Stimulated activated CD8-positive, alpha-beta memory T cell treated with anti-CD3 and anti-CD28 coated beads, Interleukin-15, amount 100 ng/mL, for 1 hour (primary cell): Measurements from ENCODE around the gene PDE7B.

ENCODE experiments used
- DNase-seq: peaks from one replicate; pipeline ENCODE4 v3.0.0-alpha.2; 2020; ENCODE audit warnings: low read depth

Gene PDE7B

DNA sequence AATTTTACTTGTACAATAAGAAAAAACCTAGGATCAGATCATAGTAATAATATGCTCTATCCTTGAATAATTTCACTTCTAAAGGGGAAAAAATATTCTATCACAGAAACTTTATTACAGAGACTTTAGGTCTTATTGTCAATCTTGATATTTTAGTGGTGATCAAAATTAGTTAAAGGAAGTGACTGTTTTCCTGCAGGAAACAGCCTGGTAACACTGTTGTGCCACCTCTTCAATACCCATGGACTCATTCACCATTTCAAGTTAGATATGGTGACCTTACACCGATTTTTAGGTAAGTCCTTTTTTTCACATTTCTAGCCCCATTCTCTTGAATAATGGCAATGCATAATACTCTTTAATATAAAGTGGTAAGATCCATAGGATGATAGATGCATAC lies 299.5 kb downstream of the PDE7B start:
- DNase-seq = no peak

DNA sequence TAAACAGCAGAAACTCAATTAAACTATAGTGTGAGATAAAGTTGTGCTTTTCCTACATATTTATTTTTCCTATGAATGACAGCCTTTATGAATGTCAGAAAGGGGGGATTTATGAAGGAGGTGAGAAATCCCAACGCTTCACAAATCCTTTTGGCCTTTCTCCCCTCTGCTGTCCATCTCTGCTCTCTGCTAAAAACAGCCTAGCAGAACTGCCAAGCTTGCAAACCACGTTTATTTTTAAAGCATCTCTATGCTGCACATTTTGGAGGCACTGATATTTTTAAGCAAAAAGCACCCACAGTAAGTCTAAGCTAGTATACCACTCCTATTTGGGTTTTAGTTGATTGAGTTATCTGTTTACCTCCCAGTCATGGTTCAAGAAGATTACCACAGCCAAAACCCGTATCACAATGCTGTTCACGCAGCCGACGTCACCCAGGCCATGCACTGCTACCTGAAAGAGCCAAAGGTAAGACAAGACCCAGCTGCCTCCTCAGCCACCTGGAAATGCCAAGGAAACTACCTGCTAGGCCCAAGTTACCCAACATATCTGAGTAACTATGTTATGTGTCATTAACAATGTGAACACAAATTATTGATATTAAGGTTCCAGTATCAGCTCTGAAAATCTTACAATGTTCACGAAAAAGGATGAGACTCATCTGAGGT lies 302.3 kb downstream of the PDE7B start:
- no peak for DNase-seq

DNA sequence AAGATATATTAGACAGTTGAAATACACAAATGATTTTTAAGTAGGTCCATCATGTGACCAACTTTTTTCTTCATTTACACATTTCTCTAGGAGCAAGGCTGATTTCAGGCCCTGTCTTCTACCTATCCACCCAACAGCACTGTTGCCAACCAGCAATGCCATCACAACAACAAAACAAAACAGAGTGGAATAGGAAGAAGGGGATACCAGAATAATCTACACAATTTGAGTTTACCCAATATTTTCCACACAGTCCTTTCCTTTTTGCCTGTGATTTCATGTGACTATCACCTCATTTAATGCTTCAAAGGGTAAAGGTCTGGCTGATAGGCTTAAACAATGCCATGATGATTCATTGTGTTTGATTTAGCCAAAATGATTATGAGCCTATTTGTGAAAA lies 303.7 kb downstream of the PDE7B start:
- no peak for DNase-seq

GRCh38 chr6:136157743-136158142 lies 306.2 kb downstream of the PDE7B start:
- no peak for DNase-seq

- DNase-seq = no peak
Measured at GRCh38 chr6:136158387-136158821, 306.9 kb downstream of the PDE7B start.

DNA sequence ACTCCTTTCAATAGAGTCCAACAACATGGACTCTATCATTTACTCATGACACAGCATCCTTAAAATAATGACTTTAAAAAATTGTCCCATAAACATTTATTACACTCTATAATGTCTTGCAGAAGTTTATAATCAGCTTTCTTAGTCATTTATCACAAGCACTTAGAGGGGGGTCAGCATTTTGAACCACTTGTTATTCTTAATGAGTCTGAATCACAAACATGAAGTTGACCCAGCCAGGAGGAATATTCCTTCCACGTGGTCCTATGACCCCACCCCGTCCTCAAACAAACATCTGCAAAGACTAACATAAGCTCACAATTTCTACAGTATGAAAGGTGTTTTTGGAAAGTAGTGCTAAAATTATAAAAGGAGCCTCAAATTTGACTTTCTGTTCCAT lies 307.5 kb downstream of the PDE7B start:
- no peak for DNase-seq

DNA sequence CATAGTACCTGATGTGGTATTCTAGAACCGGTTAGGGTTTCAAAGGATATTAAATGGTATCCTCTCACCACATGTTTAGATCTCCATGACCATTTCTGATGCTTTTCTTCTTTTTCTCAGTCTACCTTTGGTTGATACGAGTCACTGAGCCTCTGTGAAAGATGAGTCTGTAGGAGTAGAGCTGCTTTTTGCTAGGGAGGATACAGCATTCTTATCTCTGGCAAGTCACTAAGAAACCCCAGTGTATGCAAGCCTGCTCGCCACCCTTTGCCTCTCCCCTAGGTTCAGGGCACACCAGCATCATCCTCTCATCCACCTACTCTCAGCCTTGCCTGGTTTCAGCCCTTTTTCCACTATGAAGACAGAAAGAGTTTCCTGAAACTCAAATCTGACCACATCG lies 308.7 kb downstream of the PDE7B start:
- no peak for DNase-seq

- no peak for DNase-seq
Measured at GRCh38 chr6:136161950-136162349, 310.4 kb downstream of the PDE7B start.

DNA sequence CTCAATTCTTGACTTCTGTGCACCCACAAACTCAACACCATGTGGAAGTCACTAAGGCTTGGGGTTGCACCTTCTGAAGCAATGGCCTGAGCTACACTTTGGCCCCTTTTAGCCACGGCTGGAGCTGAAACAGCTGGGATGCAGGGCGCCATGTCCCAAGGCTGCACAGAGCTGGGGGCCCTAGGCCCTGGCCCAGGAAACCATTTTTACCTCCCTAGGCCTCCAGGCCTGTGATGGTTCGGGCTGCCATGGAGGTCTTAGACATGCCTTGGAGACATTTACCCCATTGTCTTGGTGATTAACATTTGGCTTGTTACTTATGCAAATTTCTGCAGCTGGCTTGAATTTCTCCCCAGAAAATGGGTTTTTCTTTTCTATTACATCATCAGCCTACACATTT lies 311.8 kb downstream of the PDE7B start:
- DNase-seq = no peak

DNA sequence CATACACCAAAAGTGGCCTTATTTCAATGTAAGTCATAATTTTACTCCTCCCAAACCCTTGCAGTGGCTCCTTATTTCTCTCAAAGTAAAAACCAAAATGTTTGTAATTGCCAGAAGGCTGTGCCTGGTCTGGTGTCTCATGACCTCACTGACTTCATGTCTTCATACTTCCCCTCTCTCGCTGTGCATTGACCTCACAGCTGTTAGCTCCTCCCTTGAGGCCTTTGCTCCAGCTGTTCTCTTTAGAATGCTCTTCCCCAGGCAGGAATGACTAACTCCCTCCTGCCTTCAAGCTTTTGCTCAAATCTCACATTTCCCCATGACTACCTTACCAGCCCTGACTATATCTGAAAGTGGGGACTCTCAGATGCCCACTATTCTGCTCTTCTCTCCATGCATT lies 315.3 kb downstream of the PDE7B start:
- no peak for DNase-seq

GRCh38 chr6:136169394-136170148 lies 318.1 kb downstream of the PDE7B start:
- no peak for DNase-seq

DNA sequence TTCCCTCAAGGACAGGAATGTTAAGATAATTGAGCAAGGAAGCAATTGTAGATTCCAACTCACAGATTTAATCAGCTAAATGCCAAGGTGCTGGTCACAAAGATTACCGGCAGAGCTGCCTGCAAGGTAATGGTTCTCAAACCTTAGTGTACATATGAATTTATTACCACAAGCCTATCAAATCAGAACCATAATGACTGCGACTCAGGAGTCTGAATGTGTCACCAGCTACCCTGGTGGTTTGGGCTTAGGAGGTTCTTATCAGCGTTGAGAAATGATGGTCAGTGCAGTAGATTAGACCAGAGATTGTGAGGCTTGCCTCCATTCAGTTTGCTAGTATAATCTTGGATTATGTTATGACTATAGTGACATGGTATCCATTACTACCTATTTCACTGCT lies 319.7 kb downstream of the PDE7B start:
- DNase-seq = no peak

DNA sequence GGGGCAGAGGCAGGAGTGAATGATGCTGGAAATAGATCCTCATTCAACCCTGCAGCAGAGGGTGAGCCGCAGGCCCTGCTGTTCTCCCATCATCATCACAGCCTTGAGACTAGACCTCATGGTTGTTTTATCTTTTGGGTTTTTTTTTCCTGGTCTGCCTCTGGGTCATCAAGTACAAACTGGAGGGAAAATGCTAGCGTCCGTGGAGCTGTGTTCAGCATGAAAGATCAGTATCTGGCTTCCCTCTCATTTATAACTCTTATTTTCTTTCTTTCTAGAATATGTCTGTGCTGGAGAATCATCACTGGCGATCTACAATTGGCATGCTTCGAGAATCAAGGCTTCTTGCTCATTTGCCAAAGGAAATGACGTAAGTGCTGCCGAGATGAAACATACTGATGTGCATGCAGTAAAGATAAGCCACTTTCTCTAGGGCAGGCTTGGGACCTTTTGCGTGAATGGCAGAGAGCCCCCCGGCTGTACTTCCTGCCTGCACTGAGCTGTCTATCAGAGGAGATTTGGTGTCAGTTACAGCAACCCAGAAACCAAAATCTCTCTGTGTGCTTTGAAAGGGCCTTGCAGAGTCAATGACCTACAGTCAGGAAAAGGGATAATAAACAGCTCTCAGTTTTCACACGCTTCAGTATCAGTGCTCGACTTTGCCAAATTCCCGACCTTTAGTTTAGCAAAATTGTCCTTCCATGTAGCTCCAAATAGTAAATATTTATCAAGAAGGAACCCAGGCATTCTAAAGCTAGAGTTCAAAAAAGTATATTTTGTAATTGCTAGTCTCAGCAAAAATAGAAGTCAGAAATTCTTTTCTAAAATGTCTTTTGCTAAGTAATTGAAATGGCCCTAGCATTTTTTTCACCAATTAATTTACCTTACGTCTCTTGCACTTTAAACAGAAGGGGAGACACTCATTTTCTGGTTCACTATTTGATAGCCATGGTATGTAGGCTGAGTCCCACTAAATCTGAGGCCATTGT lies 322.3 kb downstream of the PDE7B start:
- DNase-seq = no peak

GRCh38 chr6:136174510-136174909 lies 323.0 kb downstream of the PDE7B start:
- DNase-seq = no peak

GRCh38 chr6:136175873-136176272 lies 324.4 kb downstream of the PDE7B start:
- DNase-seq = no peak

DNA sequence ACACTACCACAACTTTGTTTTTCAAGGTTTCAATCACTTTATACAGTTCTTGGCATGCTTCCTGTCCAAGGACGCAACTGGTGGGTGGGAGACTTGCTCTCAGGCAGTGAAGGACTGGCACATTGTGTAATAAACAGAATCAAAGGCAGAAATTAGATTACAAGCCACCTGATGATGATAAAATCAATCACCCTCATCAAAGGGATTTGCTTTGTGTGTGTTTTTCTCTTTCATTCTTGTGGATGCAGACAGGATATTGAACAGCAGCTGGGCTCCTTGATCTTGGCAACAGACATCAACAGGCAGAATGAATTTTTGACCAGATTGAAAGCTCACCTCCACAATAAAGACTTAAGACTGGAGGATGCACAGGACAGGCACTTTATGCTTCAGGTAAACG lies 327.2 kb downstream of the PDE7B start:
- DNase-seq = no peak

- no peak for DNase-seq
Measured at GRCh38 chr6:136180704-136181511, 329.4 kb downstream of the PDE7B start.

GRCh38 chr6:136181512-136181833 lies 330.0 kb downstream of the PDE7B start:
- DNase-seq = no peak

- no peak for DNase-seq
Measured at GRCh38 chr6:136181861-136182260, 330.4 kb downstream of the PDE7B start.

- DNase-seq = no peak
Measured at GRCh38 chr6:136184738-136185137, 333.2 kb downstream of the PDE7B start.

GRCh38 chr6:136186363-136186762 lies 334.9 kb downstream of the PDE7B start:
- DNase-seq = no peak

- DNase-seq = no peak
Measured at GRCh38 chr6:136188486-136188885, 337.0 kb downstream of the PDE7B start.
